ENCODE data around the gene TMEM273.

The TMEM273 gene

GRCh38 chr10:49118430-49119074 is 69.6 kb downstream of the TMEM273 start:
- H3K27ac ChIP-seq (ENCODE audit: low read depth in 2 of 2, low read length in 2 of 2) = no peak overlapping the region
- H3K36me3 ChIP-seq (ENCODE audit: control insufficient read depth in 2 of 2, insufficient read depth in 2 of 2, low read length in 2 of 2) = no peaks in the 10 kb centered on the region
- H3K4me1 ChIP-seq (ENCODE audit: control insufficient read depth in 2 of 2, insufficient read depth in 2 of 2, low read length in 2 of 2) = peaks cover 0 to 3% of the 10 kb centered on the region in 2 donors

GRCh38 chr10:49117376-49118070 is 70.7 kb downstream of the TMEM273 start:
- Histone ChIP-seq H3K27me3 (ENCODE audit: control insufficient read depth in 2 of 2, insufficient read depth in 2 of 2, low read length in 2 of 2) (peaks cover 4 to 7% of the 10 kb centered on the region in 2 donors), H3K36me3 (ENCODE audit: control insufficient read depth in 2 of 2, insufficient read depth in 2 of 2, low read length in 2 of 2) (no peaks in the 10 kb centered on the region), H3K4me1 (ENCODE audit: control insufficient read depth in 2 of 2, insufficient read depth in 2 of 2, low read length in 2 of 2) (peaks cover 0 to 3% of the 10 kb centered on the region in 2 donors), H3K27ac (ENCODE audit: low read depth in 2 of 2, low read length in 2 of 2) (no peak overlapping the region), H3K9ac (ENCODE audit: low read depth in 1 of 2, low read length in 2 of 2) (no peak overlapping the region), H3K9me3 (ENCODE audit: control insufficient read depth in 2 of 2, low read length in 2 of 2) (no peaks in the 10 kb centered on the region), H3K4me3 (ENCODE audit: low read length in 2 of 2) (no peak overlapping the region)

More at GRCh38 chr10:49118430-49119074, 69.6 kb downstream of the TMEM273 start:
- Histone ChIP-seq H3K9me3 (ENCODE audit: control insufficient read depth in 2 of 2, low read length in 2 of 2) (no peaks in the 10 kb centered on the region), H3K4me3 (ENCODE audit: low read length in 2 of 2) (no peak overlapping the region), H3K9ac (ENCODE audit: low read depth in 1 of 2, low read length in 2 of 2) (no peak overlapping the region), H3K27me3 (ENCODE audit: control insufficient read depth in 2 of 2, insufficient read depth in 2 of 2, low read length in 2 of 2) (peaks cover 4 to 6% of the 10 kb centered on the region in 2 donors)

- Histone ChIP-seq H3K4me1 (ENCODE audit: control insufficient read depth in 2 of 2, insufficient read depth in 2 of 2, low read length in 2 of 2) (peaks cover 0 to 3% of the 10 kb centered on the region in 2 donors), H3K4me3 (ENCODE audit: low read length in 2 of 2) (no peak overlapping the region), H3K27me3 (ENCODE audit: control insufficient read depth in 2 of 2, insufficient read depth in 2 of 2, low read length in 2 of 2) (peaks cover 4 to 7% of the 10 kb centered on the region in 2 donors), H3K27ac (ENCODE audit: low read depth in 2 of 2, low read length in 2 of 2) (no peak overlapping the region), H3K9ac (ENCODE audit: low read depth in 1 of 2, low read length in 2 of 2) (no peak overlapping the region), H3K36me3 (ENCODE audit: control insufficient read depth in 2 of 2, insufficient read depth in 2 of 2, low read length in 2 of 2) (no peaks in the 10 kb centered on the region), H3K9me3 (ENCODE audit: control insufficient read depth in 2 of 2, low read length in 2 of 2) (no peaks in the 10 kb centered on the region)
Measured at GRCh38 chr10:49116509-49117375, 71.4 kb downstream of the TMEM273 start.

GRCh38 chr10:49115796-49116508 is 72.2 kb downstream of the TMEM273 start:
- Histone ChIP-seq H3K9ac (ENCODE audit: low read depth in 1 of 2, low read length in 2 of 2) (no peak overlapping the region), H3K9me3 (ENCODE audit: control insufficient read depth in 2 of 2, low read length in 2 of 2) (no peaks in the 10 kb centered on the region), H3K4me1 (ENCODE audit: control insufficient read depth in 2 of 2, insufficient read depth in 2 of 2, low read length in 2 of 2) (peaks cover 0 to 3% of the 10 kb centered on the region in 2 donors), H3K27me3 (ENCODE audit: control insufficient read depth in 2 of 2, insufficient read depth in 2 of 2, low read length in 2 of 2) (peaks cover 4 to 7% of the 10 kb centered on the region in 2 donors), H3K27ac (ENCODE audit: low read depth in 2 of 2, low read length in 2 of 2) (no peak overlapping the region), H3K36me3 (ENCODE audit: control insufficient read depth in 2 of 2, insufficient read depth in 2 of 2, low read length in 2 of 2) (no peaks in the 10 kb centered on the region), H3K4me3 (ENCODE audit: low read length in 2 of 2) (peak overlapping the region in 1 of 2 donors; percentile 39)

- Histone ChIP-seq H3K9me3 (ENCODE audit: control insufficient read depth in 2 of 2, low read length in 2 of 2) (no peaks in the 10 kb centered on the region), H3K27me3 (ENCODE audit: control insufficient read depth in 2 of 2, insufficient read depth in 2 of 2, low read length in 2 of 2) (peaks cover 4 to 7% of the 10 kb centered on the region in 2 donors), H3K27ac (ENCODE audit: low read depth in 2 of 2, low read length in 2 of 2) (peak within 1 kb of the TSS; percentile 28 to 29), H3K4me1 (ENCODE audit: control insufficient read depth in 2 of 2, insufficient read depth in 2 of 2, low read length in 2 of 2) (peaks cover 0 to 3% of the 10 kb centered on the region in 2 donors), H3K36me3 (ENCODE audit: control insufficient read depth in 2 of 2, insufficient read depth in 2 of 2, low read length in 2 of 2) (no peaks in the 10 kb centered on the region), H3K4me3 (ENCODE audit: low read length in 2 of 2) (peak within 1 kb of the TSS; percentile 43 to 68), H3K9ac (ENCODE audit: low read depth in 1 of 2, low read length in 2 of 2) (peak within 1 kb of the TSS; percentile 52 to 61)
Measured at GRCh38 chr10:49115015-49115795, 73.0 kb downstream of the TMEM273 start, which contains the start of gene VSTM4. Gene VSTM4, minus strand, starts transcription at chr10:49115522. Its CDS starts 37 bp downstream, at chr10:49115485.

- H3K27me3 ChIP-seq (ENCODE audit: control insufficient read depth in 2 of 2, insufficient read depth in 2 of 2, low read length in 2 of 2) = peaks cover 4 to 7% of the 10 kb centered on the region in 2 donors
- H3K27ac ChIP-seq (ENCODE audit: low read depth in 2 of 2, low read length in 2 of 2) = peak overlapping the region; percentile 28 to 29
- H3K4me1 ChIP-seq (ENCODE audit: control insufficient read depth in 2 of 2, insufficient read depth in 2 of 2, low read length in 2 of 2) = peaks cover 0 to 3% of the 10 kb centered on the region in 2 donors
- no peaks in the 10 kb centered on the region for H3K36me3 ChIP-seq (ENCODE audit: control insufficient read depth in 2 of 2, insufficient read depth in 2 of 2, low read length in 2 of 2)
- peak overlapping the region; percentile 43 to 68 for H3K4me3 ChIP-seq (ENCODE audit: low read length in 2 of 2)
- H3K9me3 ChIP-seq (ENCODE audit: control insufficient read depth in 2 of 2, low read length in 2 of 2) = no peaks in the 10 kb centered on the region
- H3K9ac ChIP-seq (ENCODE audit: low read depth in 1 of 2, low read length in 2 of 2) = peak overlapping the region; percentile 52 to 61
Measured at GRCh38 chr10:49114718-49115014, 73.5 kb downstream of the TMEM273 start.

GRCh38 chr10:49113741-49114141 is 74.5 kb downstream of the TMEM273 start:
- Histone ChIP-seq H3K27ac (ENCODE audit: low read depth in 2 of 2, low read length in 2 of 2) (no peak overlapping the region), H3K9ac (ENCODE audit: low read depth in 1 of 2, low read length in 2 of 2) (peak overlapping the region in 1 of 2 donors; percentile 26), H3K4me1 (ENCODE audit: control insufficient read depth in 2 of 2, insufficient read depth in 2 of 2, low read length in 2 of 2) (peaks cover 0 to 3% of the 10 kb centered on the region in 2 donors), H3K9me3 (ENCODE audit: control insufficient read depth in 2 of 2, low read length in 2 of 2) (no peaks in the 10 kb centered on the region), H3K4me3 (ENCODE audit: low read length in 2 of 2) (peak overlapping the region in 1 of 2 donors; percentile 28), H3K27me3 (ENCODE audit: control insufficient read depth in 2 of 2, insufficient read depth in 2 of 2, low read length in 2 of 2) (peaks cover 4 to 7% of the 10 kb centered on the region in 2 donors), H3K36me3 (ENCODE audit: control insufficient read depth in 2 of 2, insufficient read depth in 2 of 2, low read length in 2 of 2) (no peaks in the 10 kb centered on the region)

- H3K27me3 ChIP-seq (ENCODE audit: control insufficient read depth in 2 of 2, insufficient read depth in 2 of 2, low read length in 2 of 2) = peaks cover 4 to 7% of the 10 kb centered on the region in 2 donors
- no peak overlapping the region for H3K9ac ChIP-seq (ENCODE audit: low read depth in 1 of 2, low read length in 2 of 2)
- H3K4me1 ChIP-seq (ENCODE audit: control insufficient read depth in 2 of 2, insufficient read depth in 2 of 2, low read length in 2 of 2) = peaks cover 0 to 3% of the 10 kb centered on the region in 2 donors
- no peak overlapping the region for H3K27ac ChIP-seq (ENCODE audit: low read depth in 2 of 2, low read length in 2 of 2)
- no peaks in the 10 kb centered on the region for H3K36me3 ChIP-seq (ENCODE audit: control insufficient read depth in 2 of 2, insufficient read depth in 2 of 2, low read length in 2 of 2)
- H3K9me3 ChIP-seq (ENCODE audit: control insufficient read depth in 2 of 2, low read length in 2 of 2) = no peaks in the 10 kb centered on the region
- H3K4me3 ChIP-seq (ENCODE audit: low read length in 2 of 2) = no peak overlapping the region
Measured at GRCh38 chr10:49112851-49113250, 75.3 kb downstream of the TMEM273 start.

- H3K9me3 ChIP-seq (ENCODE audit: control insufficient read depth in 2 of 2, low read length in 2 of 2) = no peaks in the 10 kb centered on the region
- no peak overlapping the region for H3K9ac ChIP-seq (ENCODE audit: low read depth in 1 of 2, low read length in 2 of 2)
- H3K4me3 ChIP-seq (ENCODE audit: low read length in 2 of 2) = no peak overlapping the region
- H3K27me3 ChIP-seq (ENCODE audit: control insufficient read depth in 2 of 2, insufficient read depth in 2 of 2, low read length in 2 of 2) = peaks cover 4 to 7% of the 10 kb centered on the region in 2 donors
- H3K27ac ChIP-seq (ENCODE audit: low read depth in 2 of 2, low read length in 2 of 2) = no peak overlapping the region
- H3K4me1 ChIP-seq (ENCODE audit: control insufficient read depth in 2 of 2, insufficient read depth in 2 of 2, low read length in 2 of 2) = peaks cover 0 to 3% of the 10 kb centered on the region in 2 donors
- no peaks in the 10 kb centered on the region for H3K36me3 ChIP-seq (ENCODE audit: control insufficient read depth in 2 of 2, insufficient read depth in 2 of 2, low read length in 2 of 2)
Measured at GRCh38 chr10:49112098-49112497, 76.1 kb downstream of the TMEM273 start.
